Left lobe of liver (tissue), 2 donors: ENCODE results near the gene ENAH. TPM values are rescaled to one million over a fixed set of nuclear protein-coding genes. Genes with fewer than 3 reads are reported as not detected.
"Not testable (repeated sequence)": the region's sequence is repeated elsewhere in the genome, so short reads cannot be mapped to it uniquely, and the experiment has no call there.

Experiments
- ATAC-seq: fragments of 200-7000 bp; cut with Tn5 transposase; one replicate; pipeline ENCODE4 v1.9.1; 2020; ENCODE audit warnings: mild to moderate bottlenecking, moderate library complexity
- DNase-seq: peaks from one replicate; pipeline ENCODE4 v3.0.0-alpha.2; 2020; ENCODE audit warnings: low spot score
- total RNA-seq: library from RNA; stranded (reverse); gene quantifications from one replicate; pipeline ENCODE4 v1.2.1, GENCODE V29; 2021
- donor health status: DM: no; HTN: no; CAD: no; lungs with moderate emphysema.
- donor health status: DM: no; HTN: yes; CAD: no.

Gene ENAH
- total RNA-seq, 1 donor from 2014 or later: 21.3 TPM

DNA sequence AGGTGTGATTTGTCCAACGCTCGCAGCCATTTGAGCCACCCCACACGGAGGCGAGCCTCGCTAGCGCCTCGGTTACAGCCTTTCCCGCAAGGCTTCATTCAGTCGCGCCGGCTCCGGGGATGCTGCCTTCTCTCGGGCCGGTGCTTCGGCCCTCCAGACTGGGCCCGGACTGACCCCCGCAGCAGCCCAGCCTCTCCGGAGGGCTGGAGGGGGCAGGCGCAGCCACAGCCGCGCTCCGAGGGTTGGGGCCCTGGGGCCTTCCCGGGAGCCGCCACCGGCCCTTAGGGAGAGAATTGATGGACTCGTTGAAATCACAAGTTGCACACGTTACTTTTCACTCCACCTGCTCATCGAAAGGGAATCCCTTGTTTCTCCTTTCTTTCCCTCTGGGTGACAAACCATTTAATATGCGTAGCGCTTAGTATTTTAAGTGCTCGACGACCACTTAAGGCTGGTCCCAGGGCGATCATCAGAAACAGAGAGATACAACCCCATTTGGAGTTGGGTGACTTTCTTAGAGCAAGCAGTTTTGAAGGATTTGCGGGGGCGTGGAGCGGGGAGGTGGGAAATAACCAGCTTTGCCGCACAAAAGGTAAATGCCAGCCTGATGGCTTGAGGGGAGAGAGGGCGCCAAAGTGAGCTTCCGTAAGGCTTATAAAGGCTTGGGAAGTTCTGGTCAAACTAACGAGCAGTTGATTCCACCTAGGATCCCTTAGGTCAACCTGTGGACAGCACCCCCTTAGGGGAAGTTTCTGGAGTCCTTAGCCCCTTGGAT lies 24.6 kb upstream of the ENAH start:
- no peak for DNase-seq
- no peak for ATAC-seq

GRCh38 chr1:225674381-225674780 lies 21.5 kb upstream of the ENAH start:
- DNase-seq (no peak), ATAC-seq (no peak)

- ATAC-seq: peak; percentile 67
- no peak for DNase-seq
These were observed 18.1 kb upstream of the ENAH start for GRCh38 chr1:225670806-225671733.

DNA sequence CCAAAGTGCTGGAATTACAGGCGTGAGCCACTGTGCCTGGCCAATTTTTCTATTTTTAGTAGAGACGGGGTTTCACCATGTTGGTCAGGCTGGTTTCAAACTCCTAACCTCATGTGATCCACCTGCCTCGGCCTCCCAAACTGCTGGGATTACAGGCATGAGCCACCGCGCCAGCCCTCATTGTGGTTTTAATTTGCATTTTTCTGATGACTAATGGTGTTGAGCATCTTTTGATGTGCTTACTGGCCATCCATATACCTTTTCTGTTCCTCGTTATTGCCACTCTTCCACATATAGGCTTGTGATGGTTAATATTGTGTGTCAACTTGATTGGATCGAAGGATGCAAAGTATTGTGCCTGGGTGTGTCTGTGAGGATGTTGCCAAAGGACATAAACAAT lies 17.4 kb upstream of the ENAH start:
- ATAC-seq (no peak), DNase-seq (no peak)

GRCh38 chr1:225668222-225668621 lies 15.3 kb upstream of the ENAH start:
- DNase-seq (no peak), ATAC-seq (no peak)

GRCh38 chr1:225667362-225667761 lies 14.4 kb upstream of the ENAH start:
- ATAC-seq (no peak), DNase-seq (no peak)

DNA sequence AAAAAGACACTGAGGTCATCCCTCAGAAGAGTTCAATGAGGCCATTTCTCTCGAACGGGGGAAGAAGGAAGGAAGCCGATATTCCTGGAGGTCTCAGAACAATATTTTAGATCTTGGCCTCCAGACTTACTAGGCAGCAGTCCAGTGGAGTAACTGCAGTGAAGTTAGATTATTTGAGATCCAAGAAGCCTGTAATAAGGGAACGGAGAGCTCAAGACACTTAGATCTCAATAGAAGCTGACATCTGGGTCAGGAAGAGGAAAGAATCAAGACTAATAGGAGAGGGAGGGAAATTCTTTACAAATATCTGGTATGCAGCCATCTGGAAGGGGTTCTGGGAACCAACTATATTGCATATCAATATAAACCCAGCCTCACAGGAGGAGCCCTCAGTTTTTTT lies 13.6 kb upstream of the ENAH start:
- DNase-seq: no peak

GRCh38 chr1:225664762-225665161 lies 11.8 kb upstream of the ENAH start:
- ATAC-seq (no peak), DNase-seq (no peak)

More for the DNA sequence above, 13.6 kb upstream of the ENAH start:
- ATAC-seq: no peak

- DNase-seq: no peak
These were observed 9.2 kb upstream of the ENAH start for GRCh38 chr1:225662155-225662554.

DNA sequence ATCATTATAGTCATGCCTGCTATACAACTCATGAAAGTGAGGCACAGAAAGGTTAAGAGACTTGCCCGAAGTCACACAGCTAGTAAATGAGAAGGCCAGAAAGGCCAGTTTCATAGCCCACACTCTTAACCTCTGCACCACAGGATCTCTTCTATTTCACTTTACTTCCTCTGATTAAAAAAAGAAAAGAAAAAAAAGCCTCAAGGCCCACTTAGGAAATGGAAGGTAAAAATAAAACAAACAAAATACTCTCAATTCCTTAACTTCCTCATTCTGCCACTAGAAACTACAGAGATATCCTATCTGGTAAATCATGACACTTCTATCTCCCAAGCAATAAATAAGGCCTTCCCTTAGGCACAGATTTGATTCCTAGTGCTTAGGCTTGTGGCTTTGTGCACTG lies 7.6 kb upstream of the ENAH start:
- ATAC-seq: no peak
- DNase-seq: no peak

More at GRCh38 chr1:225662155-225662554, 9.2 kb upstream of the ENAH start:
- ATAC-seq: no peak

DNA sequence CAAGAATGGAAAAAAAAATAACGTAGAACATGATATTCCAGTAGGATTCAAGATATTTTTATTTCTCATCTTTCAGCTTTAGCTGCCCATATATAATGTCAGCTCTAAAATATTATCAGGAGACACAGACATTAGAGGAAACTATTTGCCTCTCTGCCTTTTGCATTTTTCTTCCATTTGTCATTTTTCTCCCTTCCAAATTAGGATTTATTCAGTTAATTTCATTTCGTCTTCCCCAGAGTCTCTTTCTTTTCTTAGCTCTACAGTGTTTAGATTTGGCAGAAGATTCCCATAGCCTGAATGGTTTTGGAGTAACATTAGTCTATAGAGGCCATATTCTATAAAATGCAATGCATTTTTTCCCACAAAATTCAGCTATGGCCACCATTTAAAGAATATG lies 5.1 kb upstream of the ENAH start:
- no peak for ATAC-seq
- DNase-seq: no peak

DNA sequence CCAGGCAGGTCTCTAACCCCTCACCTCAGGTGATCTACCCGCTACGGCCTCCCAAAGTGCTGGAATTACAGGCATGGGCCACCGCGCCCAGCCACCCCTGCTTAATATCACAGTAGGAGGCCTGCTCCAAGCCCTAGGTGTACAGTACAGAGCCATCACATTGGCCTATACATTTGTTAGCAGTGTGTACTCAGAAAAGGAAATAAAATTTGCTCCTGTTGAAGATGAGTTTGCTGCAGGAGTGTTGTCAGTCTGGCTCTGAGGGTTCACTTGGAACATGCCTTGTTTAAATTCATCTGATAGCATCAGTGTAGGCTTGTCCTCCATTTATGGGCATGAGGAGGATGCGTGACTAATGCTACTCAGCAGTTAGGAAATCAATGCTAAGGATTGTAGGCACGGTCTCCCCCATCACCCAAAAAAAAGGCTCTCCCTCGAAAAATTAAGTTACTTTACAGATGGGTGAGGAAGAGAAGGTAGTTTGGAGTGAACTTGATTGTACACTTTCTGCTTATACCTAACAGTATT lies 4.6 kb upstream of the ENAH start:
- DNase-seq (no peak), ATAC-seq (no peak)

DNA sequence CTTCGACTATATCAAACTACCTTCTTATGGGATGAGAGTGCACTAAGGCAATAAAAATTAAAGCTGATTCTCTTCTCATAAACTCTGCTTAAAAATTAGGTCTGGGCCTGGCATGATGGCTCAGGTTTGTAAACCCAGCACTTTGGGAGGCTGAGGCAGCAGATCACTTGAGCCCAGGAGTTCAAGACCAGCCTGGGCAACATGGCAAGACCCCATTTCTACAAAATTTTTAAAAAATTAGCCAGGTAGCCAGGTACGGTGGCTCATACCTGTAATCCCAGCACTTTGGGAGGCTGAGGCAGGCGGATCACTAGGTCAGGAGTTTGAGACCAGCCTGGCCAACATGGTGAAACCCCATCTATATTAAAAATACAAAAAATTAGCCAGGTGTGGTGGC lies 3.3 kb upstream of the ENAH start:
- ATAC-seq, DNase-seq: not testable (repeated sequence)

- ATAC-seq (no peak), DNase-seq (peak; percentile 62)
These were observed 2.8 kb upstream of the ENAH start for GRCh38 chr1:225655509-225656258.

- DNase-seq (no peak), ATAC-seq (no peak)
These were observed 2.0 kb upstream of the ENAH start for GRCh38 chr1:225654688-225655508.

- DNase-seq (no peak), ATAC-seq (no peak)
These were observed 1.3 kb upstream of the ENAH start for GRCh38 chr1:225654277-225654597.

- ATAC-seq (peak; percentile 62), DNase-seq (peak; percentile 63)
These were observed 747 bp upstream of the ENAH start for GRCh38 chr1:225653463-225654276.

DNA sequence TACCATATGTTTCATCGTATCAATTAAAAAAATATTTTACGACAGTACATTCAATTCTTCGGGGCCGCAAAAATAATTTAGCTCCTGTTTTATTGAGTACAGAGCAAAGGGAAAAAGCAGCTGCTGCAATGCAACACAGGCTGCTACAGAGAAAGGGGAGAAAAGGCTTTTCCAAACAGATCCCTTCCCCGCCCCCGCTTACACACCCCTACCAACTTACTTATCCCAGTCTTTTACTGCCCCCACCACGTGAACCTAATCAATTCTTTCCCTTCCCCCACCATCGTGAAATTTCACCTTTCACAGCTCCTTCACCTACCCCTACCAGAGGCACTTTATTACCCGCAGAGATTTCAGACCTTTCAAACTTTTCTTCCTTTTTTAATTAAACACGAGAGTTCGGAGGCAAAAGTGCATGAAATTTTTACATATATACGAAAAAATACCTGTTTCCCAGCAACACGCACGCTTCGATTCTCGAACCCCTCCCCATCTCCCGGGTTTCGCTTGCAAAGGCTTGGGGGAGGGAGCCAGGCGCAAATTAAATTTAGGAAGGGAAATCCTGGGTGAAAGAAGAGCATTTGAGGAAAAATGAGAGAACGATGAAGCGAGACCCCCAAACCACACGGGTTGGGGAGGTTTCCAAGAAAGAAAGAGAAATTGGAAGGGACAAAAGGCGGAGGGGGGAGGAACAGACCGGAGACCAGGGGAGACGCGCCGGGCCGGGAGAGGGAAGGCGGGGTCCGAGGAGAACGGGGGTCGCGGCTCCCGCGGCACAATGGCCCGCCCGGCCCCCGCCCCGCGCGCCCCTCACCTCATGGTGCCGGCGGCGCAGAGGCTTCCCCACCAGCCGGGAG lies 823 bp downstream of the ENAH start:
- DNase-seq (no peak), ATAC-seq (peak; percentile 20)
